Mammary epithelial cell (primary cell): Measurements from ENCODE around the gene ACTL8.

Experiments
- EZH2 ChIP-seq: IDR thresholded peaks from 2 replicates; pipeline ENCODE4 v1.6.1; 2012; ENCODE audit warnings: low read length, inconsistent platforms, borderline replicate concordance
- TF ChIP-seq, protein P1 (sequence below), 2 donors: IDR thresholded peaks in 1 of 2; conservative IDR thresholded peaks in 1 of 2; 2 replicates each; pipeline ENCODE4 v1.5.1; 2011 to 2012; ENCODE audit warnings: inconsistent platforms in 2 of 2, low read length in 2 of 2, mild to moderate bottlenecking in 2 of 2, control low read depth in 1 of 2, low read depth in 1 of 2; ENCODE audit not compliant: insufficient read depth in 1 of 2; ENCODE audit errors: extremely low read depth in 1 of 2

- TF ChIP-seq, protein P1, sequence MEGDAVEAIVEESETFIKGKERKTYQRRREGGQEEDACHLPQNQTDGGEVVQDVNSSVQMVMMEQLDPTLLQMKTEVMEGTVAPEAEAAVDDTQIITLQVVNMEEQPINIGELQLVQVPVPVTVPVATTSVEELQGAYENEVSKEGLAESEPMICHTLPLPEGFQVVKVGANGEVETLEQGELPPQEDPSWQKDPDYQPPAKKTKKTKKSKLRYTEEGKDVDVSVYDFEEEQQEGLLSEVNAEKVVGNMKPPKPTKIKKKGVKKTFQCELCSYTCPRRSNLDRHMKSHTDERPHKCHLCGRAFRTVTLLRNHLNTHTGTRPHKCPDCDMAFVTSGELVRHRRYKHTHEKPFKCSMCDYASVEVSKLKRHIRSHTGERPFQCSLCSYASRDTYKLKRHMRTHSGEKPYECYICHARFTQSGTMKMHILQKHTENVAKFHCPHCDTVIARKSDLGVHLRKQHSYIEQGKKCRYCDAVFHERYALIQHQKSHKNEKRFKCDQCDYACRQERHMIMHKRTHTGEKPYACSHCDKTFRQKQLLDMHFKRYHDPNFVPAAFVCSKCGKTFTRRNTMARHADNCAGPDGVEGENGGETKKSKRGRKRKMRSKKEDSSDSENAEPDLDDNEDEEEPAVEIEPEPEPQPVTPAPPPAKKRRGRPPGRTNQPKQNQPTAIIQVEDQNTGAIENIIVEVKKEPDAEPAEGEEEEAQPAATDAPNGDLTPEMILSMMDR (conservative IDR thresholded peaks at IDR 0.05 in 1 of 2, IDR thresholded peaks at IDR 0.05 in 1 of 2; ENCODE audit: extremely low read depth in 1 of 2, insufficient read depth in 1 of 2, low read depth in 1 of 2, low read length in 2 of 2) = no peak
- TF ChIP-seq EZH2 = no peak
Measured at GRCh38 chr1:17861685-17862084, 106.6 kb downstream of the ACTL8 start.
